GM21447 (cell line): ENCODE data around the gene PIGH.
"Not testable (repeated sequence)": the region's sequence is repeated elsewhere in the genome, so short reads cannot be mapped to it uniquely, and the experiment has no call there.

ENCODE experiments used
- ATAC-seq: cut with Tn5 transposase; IDR thresholded peaks from one replicate; pipeline ENCODE4 v1.9.1; 2021; ENCODE audit not compliant: unreplicated experiment

The PIGH gene

GRCh38 chr14:67610491-67610890 lies 10.4 kb upstream of the PIGH start:
- no peak for ATAC-seq

- ATAC-seq = no peak
These were observed 9.7 kb upstream of the PIGH start for GRCh38 chr14:67609642-67610310.

- ATAC-seq = no peak
These were observed 7.6 kb upstream of the PIGH start for GRCh38 chr14:67607646-67608045.

GRCh38 chr14:67602995-67603545 lies 3.0 kb upstream of the PIGH start:
- peak; percentile 71 for ATAC-seq

GRCh38 chr14:67602076-67602475 lies 2.0 kb upstream of the PIGH start:
- ATAC-seq = no peak

DNA sequence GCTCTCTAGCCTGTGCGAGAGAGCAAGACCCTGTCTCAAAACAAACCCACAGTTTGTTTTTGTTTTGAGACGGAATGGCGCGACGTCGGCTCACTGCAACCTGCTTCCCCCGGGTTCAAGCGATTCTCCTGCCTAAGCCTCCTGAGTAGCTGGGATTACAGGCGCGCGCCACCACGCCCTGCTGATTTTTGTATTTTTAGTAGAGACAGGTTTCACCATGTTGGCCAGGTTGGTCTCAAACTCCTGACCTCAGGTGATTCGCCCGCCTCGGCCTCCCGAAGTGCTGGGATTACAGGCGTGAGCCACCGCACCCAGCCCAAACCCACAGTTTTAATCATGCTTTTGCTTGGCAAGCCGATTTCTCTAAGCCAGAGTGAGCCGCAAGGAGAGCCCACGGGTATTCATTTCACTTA lies 500 bp upstream of the PIGH start:
- not testable (repeated sequence) for ATAC-seq

DNA sequence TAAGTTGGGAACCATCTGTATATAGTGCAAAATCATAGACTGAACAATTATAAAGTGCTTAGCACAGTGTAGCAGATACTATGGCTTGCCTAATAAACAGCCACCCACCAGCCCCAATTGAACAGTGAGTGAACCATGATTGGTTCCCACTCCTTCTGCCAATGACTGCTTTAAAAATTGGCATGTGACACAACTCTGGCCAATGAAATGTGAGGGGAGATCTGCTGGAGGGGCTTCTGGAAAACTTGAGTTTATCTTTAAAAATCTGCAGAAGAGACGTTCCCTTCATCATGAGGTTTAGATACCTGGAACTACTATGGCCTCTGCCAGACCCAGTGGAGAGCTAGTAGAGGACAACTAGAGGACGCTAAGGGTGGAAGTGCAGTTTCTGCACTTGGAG lies 4.7 kb downstream of the PIGH start:
- ATAC-seq = no peak

GRCh38 chr14:67593650-67594049 lies 6.4 kb downstream of the PIGH start:
- not testable (repeated sequence) for ATAC-seq

GRCh38 chr14:67589204-67589770 lies 10.8 kb downstream of the PIGH start:
- no peak for ATAC-seq

DNA sequence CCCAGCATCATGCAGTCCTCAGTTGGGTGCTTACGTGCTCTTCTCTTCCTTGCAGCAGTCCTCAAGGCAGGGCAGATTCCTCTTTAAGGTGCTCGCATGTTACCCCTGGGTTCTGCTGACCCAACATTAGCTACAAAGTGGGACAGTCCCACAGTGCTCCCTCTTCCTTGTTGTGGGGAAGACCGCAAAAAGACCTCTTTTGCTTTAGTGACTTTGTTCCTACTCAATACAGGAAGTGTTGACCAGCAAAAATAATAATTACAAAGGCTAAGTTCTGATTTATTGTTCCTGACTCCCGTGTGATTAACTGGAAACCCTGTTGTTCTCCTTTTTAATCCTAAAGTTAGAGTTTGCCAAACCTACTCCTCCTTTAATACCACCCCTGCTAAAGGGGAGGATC lies 13.7 kb downstream of the PIGH start:
- ATAC-seq = no peak

DNA sequence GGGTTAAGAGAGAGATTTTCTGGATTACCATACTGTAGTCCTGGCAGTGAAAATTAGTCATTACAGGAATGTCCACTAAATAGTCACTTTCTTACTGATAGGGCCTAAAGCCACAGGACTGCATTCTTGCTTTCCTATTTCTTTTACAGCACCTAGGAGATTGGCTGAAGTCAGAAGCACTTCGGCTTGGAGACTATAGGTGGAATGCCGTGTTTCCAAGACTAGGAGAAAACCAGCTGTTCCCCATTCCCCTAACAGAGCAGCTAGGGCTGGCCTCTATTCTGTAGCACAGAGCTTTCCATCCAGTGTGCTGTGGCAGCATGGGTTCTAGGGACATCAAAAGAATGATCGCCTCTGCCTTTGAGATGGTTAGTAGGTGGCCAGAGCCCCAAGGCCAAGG lies 15.1 kb downstream of the PIGH start:
- ATAC-seq = no peak

GRCh38 chr14:67583711-67584644 lies 16.1 kb downstream of the PIGH start:
- no peak for ATAC-seq

- no peak for ATAC-seq
These were observed 18.0 kb downstream of the PIGH start for GRCh38 chr14:67582061-67582460.

GRCh38 chr14:67581643-67582042 lies 18.4 kb downstream of the PIGH start:
- ATAC-seq = no peak

- no peak for ATAC-seq
These were observed 19.5 kb downstream of the PIGH start for GRCh38 chr14:67580336-67581171.

- ATAC-seq = no peak
These were observed 20.4 kb downstream of the PIGH start for GRCh38 chr14:67579636-67580035.

DNA sequence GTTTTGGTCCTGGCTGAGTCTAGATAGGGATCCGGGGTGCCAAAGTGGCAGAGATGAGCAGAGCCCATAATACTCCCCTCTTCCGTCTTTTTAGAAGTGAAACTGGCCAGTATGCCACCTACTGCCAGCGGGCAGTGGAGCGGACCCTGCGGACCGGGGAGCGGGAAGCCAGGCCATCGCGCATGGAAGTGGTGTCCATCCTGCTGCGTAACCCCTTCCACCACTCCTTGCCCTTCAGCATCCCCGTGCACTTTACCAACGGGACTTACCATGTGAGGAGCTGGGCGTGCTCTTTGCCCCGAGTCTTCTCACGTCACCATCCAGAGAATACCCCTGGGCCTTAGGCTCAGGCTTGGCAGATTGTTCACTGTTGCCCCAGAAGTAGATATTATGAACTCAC lies 21.0 kb downstream of the PIGH start:
- ATAC-seq = no peak

GRCh38 chr14:67577909-67578749 lies 21.9 kb downstream of the PIGH start:
- ATAC-seq = no peak

- no peak for ATAC-seq
These were observed 22.8 kb downstream of the PIGH start for GRCh38 chr14:67577181-67577808.
